SK-N-SH treated with all-trans-retinoic acid at 6 μM for 48 hours (cell line): ENCODE results near the gene YPEL2.

ENCODE experiments used
- BACH2 ChIP-seq: fragments of 250-450 bp; sonication (Bioruptor Pico); IDR thresholded peaks from 2 replicates; pipeline ENCODE4 v1.9.0; 2021; ENCODE audit warnings: mild to moderate bottlenecking, borderline replicate concordance
- CSDC2 ChIP-seq: fragments of 250-450 bp; sonication (Bioruptor Pico); IDR thresholded peaks from 2 replicates; pipeline ENCODE4 v1.5.0; 2020; ENCODE audit warnings: mild to moderate bottlenecking, moderate library complexity
- RARB ChIP-seq: fragments of 250-450 bp; sonication (Bioruptor Pico); IDR thresholded peaks from 2 replicates; pipeline ENCODE4 v1.8.0; 2021; ENCODE audit warnings: mild to moderate bottlenecking, moderate library complexity
- ZNF70 ChIP-seq: fragments of 450-650 bp; formaldehyde crosslinking; IDR thresholded peaks from 2 replicates; pipeline ENCODE4 v1.5.0; 2020; ENCODE audit warnings: mild to moderate bottlenecking, moderate library complexity
- ZNF8 ChIP-seq: fragments of 450-650 bp; formaldehyde crosslinking; IDR thresholded peaks from 2 replicates; pipeline ENCODE4 v1.5.0; 2020; ENCODE audit warnings: mild to moderate bottlenecking, moderate library complexity

GRCh38 chr17:59292174-59292523 lies 39.3 kb upstream of the YPEL2 start:
- TF ChIP-seq RARB (CRISPR knock-in tag) (no peak), CSDC2 (CRISPR knock-in tag) (no peak), ZNF8 (CRISPR knock-in tag) (no peak), ZNF70 (CRISPR knock-in tag) (no peak), BACH2 (CRISPR knock-in tag) (no peak)
